Natural killer cell (primary cell): ENCODE results near the gene FRAS1. TPM values are rescaled to one million over a fixed set of nuclear protein-coding genes. Genes with fewer than 3 reads are reported as not detected.

Experiments
- ATAC-seq, 3 donors: fragments of 150-1000 bp in 2 of 3; fragments of 200-7000 bp in 1 of 3; cut with Tn5 transposase; 1 replicate in 1 of 3; 2 replicates in 2 of 3; pipeline ENCODE4 v1.10.0; 2021; ENCODE audit warnings: mild to moderate bottlenecking in 2 of 3, moderate library complexity in 2 of 3
- DNase-seq, 2 donors: peaks; one replicate each; pipeline versions ENCODE4 v3.0.0 to v3.0.0-alpha.2; 2013 to 2021; ENCODE audit warnings: mixed read lengths in 1 of 2
- H3K27ac ChIP-seq: one replicate; pipeline ENCODE4 v1.5.1; 2013; ENCODE audit warnings: mild to moderate bottlenecking, low read length
- H3K27me3 ChIP-seq: one replicate; pipeline ENCODE4 v1.6.1; 2013; ENCODE audit warnings: low read length; ENCODE audit not compliant: control insufficient read depth, insufficient read depth
- H3K36me3 ChIP-seq: one replicate; pipeline ENCODE4 v1.6.1; 2013; ENCODE audit warnings: low read length; ENCODE audit not compliant: control insufficient read depth, insufficient read depth
- H3K4me1 ChIP-seq: one replicate; pipeline ENCODE4 v1.6.1; 2013; ENCODE audit warnings: low read length; ENCODE audit not compliant: control insufficient read depth, insufficient read depth
- H3K4me3 ChIP-seq: one replicate; pipeline ENCODE4 v1.5.1; 2013; ENCODE audit warnings: low read length
- H3K9me3 ChIP-seq: one replicate; pipeline ENCODE4 v1.6.1; 2013; ENCODE audit warnings: low read length; ENCODE audit not compliant: control insufficient read depth, insufficient read depth
- H3K27ac Mint-ChIP-seq, 2 donors: one replicate each; pipeline ENCODE4 v1.8.0; 2022; ENCODE audit warnings: mild to moderate bottlenecking in 2 of 2, mixed read lengths in 2 of 2, moderate library complexity in 1 of 2
- H3K27me3 Mint-ChIP-seq, 2 donors: one replicate each; pipeline ENCODE4 v1.8.0; 2022; ENCODE audit warnings: low read depth in 2 of 2, mixed read lengths in 2 of 2
- H3K36me3 Mint-ChIP-seq: one replicate; pipeline ENCODE4 v1.8.0; 2022; ENCODE audit warnings: mixed read lengths
- H3K4me1 Mint-ChIP-seq, 2 donors: one replicate each; pipeline ENCODE4 v1.8.0; 2022; ENCODE audit warnings: mixed read lengths in 2 of 2
- H3K4me3 Mint-ChIP-seq: one replicate; pipeline ENCODE4 v1.8.0; 2022; ENCODE audit warnings: mild to moderate bottlenecking, moderate library complexity, mixed read lengths
- H3K9me3 Mint-ChIP-seq, 2 donors: one replicate each; pipeline ENCODE4 v1.8.0; 2022; ENCODE audit warnings: mixed read lengths in 2 of 2
- CTCF ChIP-seq: fragments of 200-600 bp; IDR thresholded peaks from one replicate; pipeline ENCODE4 v1.8.0; 2022; ENCODE audit warnings: antibody characterized with exemption
- WGBS: methylation state at CpG from one replicate; pipeline ENCODE4 v1.1.7; 2013; ENCODE audit warnings: missing lambda C conversion rate; ENCODE audit not compliant: insufficient coverage; 5-methylcytosine and 5-hydroxymethylcytosine counted together
- intact Hi-C: fragments of 100-400 bp; cut with micrococcal nuclease; formaldehyde crosslinking; loops from one replicate; pipeline ENCODE4 v1.14.2; 2022
- total RNA-seq, 4 donors: library from RNA; stranded (reverse); fragments of 120-200 nt in 1 of 4; gene quantifications; one replicate each; pipeline versions ENCODE4 v1.2.3 to v1.2.4, GENCODE V29; 2013 to 2022

Gene FRAS1
- total RNA-seq, 3 donors from 2014 or later (not counting 1 experiment from before 2014, with no cell fraction given) = 0.15 to 0.31 TPM; not detected in 1

GRCh38 chr4:78532046-78532445, 474.9 kb downstream of the FRAS1 start:
- intact Hi-C loops = no loop called here
- Mint-ChIP-seq H3K27ac (no peak overlapping the region), H3K36me3 (no peaks in the 10 kb centered on the region), H3K4me1 (no peaks in the 10 kb centered on the region), H3K27me3 (peaks cover 0 to 14% of the 10 kb centered on the region in 2 donors), H3K9me3 (no peaks in the 10 kb centered on the region), H3K4me3 (no peak overlapping the region)
- Histone ChIP-seq H3K27me3 (no peaks in the 10 kb centered on the region), H3K27ac (no peak overlapping the region), H3K9me3 (no peaks in the 10 kb centered on the region), H3K4me1 (no peaks in the 10 kb centered on the region), H3K4me3 (no peak overlapping the region), H3K36me3 (no peaks in the 10 kb centered on the region)
- 75% methylated on average over 1 of the region's 1 CpG for WGBS
- TF ChIP-seq CTCF = no peak
- ATAC-seq = no peak
- DNase-seq = no peak

- H3K4me1 Mint-ChIP-seq = no peaks in the 10 kb centered on the region
- H3K27ac ChIP-seq = no peak overlapping the region
- H3K27me3 Mint-ChIP-seq = peaks cover 0 to 14% of the 10 kb centered on the region in 2 donors
- DNase-seq (no peak), ATAC-seq (no peak)
- intact Hi-C loops = no loop called here
- no peaks in the 10 kb centered on the region for H3K27me3 ChIP-seq
- H3K4me3 ChIP-seq = no peak overlapping the region
- H3K9me3 Mint-ChIP-seq = no peaks in the 10 kb centered on the region
- H3K4me1 ChIP-seq = no peaks in the 10 kb centered on the region
- H3K9me3 ChIP-seq = no peaks in the 10 kb centered on the region
- TF ChIP-seq CTCF = no peak
- H3K27ac Mint-ChIP-seq = no peak overlapping the region
- H3K36me3 Mint-ChIP-seq = no peaks in the 10 kb centered on the region
- WGBS = 86% methylated on average over 5 of the region's 5 CpGs
- H3K4me3 Mint-ChIP-seq = no peak overlapping the region
- H3K36me3 ChIP-seq = no peaks in the 10 kb centered on the region
Observed at GRCh38 chr4:78533854-78534253, 476.7 kb downstream of the FRAS1 start.

GRCh38 chr4:78534286-78534955, 477.3 kb downstream of the FRAS1 start:
- DNase-seq (no peak), ATAC-seq (no peak)
- H3K9me3 Mint-ChIP-seq = no peaks in the 10 kb centered on the region
- Histone ChIP-seq H3K4me3 (no peak overlapping the region), H3K27me3 (no peaks in the 10 kb centered on the region), H3K27ac (no peak overlapping the region), H3K9me3 (no peaks in the 10 kb centered on the region), H3K4me1 (no peaks in the 10 kb centered on the region), H3K36me3 (no peaks in the 10 kb centered on the region)
- no peak overlapping the region for H3K4me3 Mint-ChIP-seq
- intact Hi-C loops = no loop called here
- peaks cover 0 to 14% of the 10 kb centered on the region in 2 donors for H3K27me3 Mint-ChIP-seq
- H3K36me3 Mint-ChIP-seq = no peaks in the 10 kb centered on the region
- no peaks in the 10 kb centered on the region for H3K4me1 Mint-ChIP-seq
- no peak overlapping the region for H3K27ac Mint-ChIP-seq
- 84% methylated on average over 4 of the region's 4 CpGs for WGBS
- TF ChIP-seq CTCF = no peak

- Mint-ChIP-seq H3K4me1 (no peaks in the 10 kb centered on the region), H3K4me3 (no peak overlapping the region), H3K36me3 (no peaks in the 10 kb centered on the region), H3K27me3 (peaks cover 0 to 10% of the 10 kb centered on the region in 2 donors), H3K27ac (no peak overlapping the region), H3K9me3 (no peaks in the 10 kb centered on the region)
- Histone ChIP-seq H3K27ac (no peak overlapping the region), H3K4me1 (no peaks in the 10 kb centered on the region), H3K4me3 (no peak overlapping the region), H3K36me3 (no peaks in the 10 kb centered on the region), H3K9me3 (no peaks in the 10 kb centered on the region), H3K27me3 (no peaks in the 10 kb centered on the region)
- ATAC-seq (no peak), DNase-seq (no peak)
- TF ChIP-seq CTCF = no peak
- WGBS = 82% methylated on average over 5 of the region's 5 CpGs
- intact Hi-C loops = no loop called here
Observed at GRCh38 chr4:78542373-78542772, 485.2 kb downstream of the FRAS1 start.
